NCI-H510A treated with DMSO at 0.1 percent for 48 hours (cell line): ENCODE results near the gene TOX4.
A peak's percentile ranks its signal among the peaks of the same experiment; 100 is the strongest.
"Not testable (repeated sequence)": the region's sequence is repeated elsewhere in the genome, so short reads cannot be mapped to it uniquely, and the experiment has no call there.

Experiments used
- DNase-seq: peaks from one replicate; lab custom pipeline; 2025; lab: John Stamatoyannopoulos, UW

TOX4 gene

GRCh38 chr14:21476925-21477681 lies at the start of gene TOX4, which contains the start of gene RAB2B:
Gene TOX4, plus strand, starts transcription at chr14:21477195. Its CDS starts 84 bp downstream, at chr14:21477279.
Gene RAB2B, minus strand, starts transcription at chr14:21476959. Its CDS starts 87 bp downstream, at chr14:21476872.
- peak; percentile 98 for DNase-seq

GRCh38 chr14:21428930-21429329 lies 48.1 kb upstream of the TOX4 start:
- DNase-seq = no peak

- DNase-seq = no peak
Observed at GRCh38 chr14:21431126-21431525, 45.9 kb upstream of the TOX4 start.

- DNase-seq = no peak
Observed at GRCh38 chr14:21436567-21437062, 40.4 kb upstream of the TOX4 start.

- peak; percentile 96 for DNase-seq
Observed at GRCh38 chr14:21437063-21437901, 39.7 kb upstream of the TOX4 start.

GRCh38 chr14:21440859-21441258 lies 36.1 kb upstream of the TOX4 start:
- no peak for DNase-seq

- not testable (repeated sequence) for DNase-seq
Observed at GRCh38 chr14:21442657-21443056, 34.3 kb upstream of the TOX4 start.

GRCh38 chr14:21449899-21450216 lies 27.1 kb upstream of the TOX4 start:
- no peak for DNase-seq

GRCh38 chr14:21454843-21455544 lies 22.0 kb upstream of the TOX4 start:
- peak; percentile 19 for DNase-seq

- no peak for DNase-seq
Observed at GRCh38 chr14:21455592-21455911, 21.4 kb upstream of the TOX4 start.

- peak; percentile 100 for DNase-seq
Observed at GRCh38 chr14:21455912-21456667, 20.9 kb upstream of the TOX4 start, which contains the start of gene CHD8. Gene CHD8, minus strand, starts transcription at chr14:21456123. Its CDS starts 24,480 bp downstream, at chr14:21431643.

GRCh38 chr14:21467616-21468015 lies 9.4 kb upstream of the TOX4 start:
- DNase-seq = no peak

- DNase-seq = no peak
Observed at GRCh38 chr14:21475767-21476522, 1.1 kb upstream of the TOX4 start.

- peak; percentile 92 for DNase-seq
Observed at GRCh38 chr14:21476523-21476924, 471 bp upstream of the TOX4 start.

- DNase-seq = no peak
Observed at GRCh38 chr14:21486640-21487087, 9.7 kb downstream of the TOX4 start.

GRCh38 chr14:21494902-21495762 lies 18.1 kb downstream of the TOX4 start:
- no peak for DNase-seq

GRCh38 chr14:21496453-21496852 lies 19.5 kb downstream of the TOX4 start:
- no peak for DNase-seq

GRCh38 chr14:21498540-21499526 lies 21.8 kb downstream of the TOX4 start:
- peak; percentile 81 for DNase-seq

GRCh38 chr14:21501568-21501967 lies 24.6 kb downstream of the TOX4 start:
- no peak for DNase-seq
